A549 (cell line): ENCODE data around the gene GULP1. TPM values are rescaled to one million over a fixed set of nuclear protein-coding genes. Genes with fewer than 3 reads are reported as not detected.

Source experiments
- ATAC-seq, 2 experiments: fragments of 200-7000 bp in 1 of 2; fragments of >200 bp in 1 of 2; cut with Nextera tagmentation in 1 of 2; cut with Tn5 transposase in 1 of 2; 3 replicates each; pipeline versions ENCODE4 v1.8.0 to v1.9.1; 2018 to 2020; ENCODE audit warnings: mild to moderate bottlenecking in 1 of 2, moderate library complexity in 1 of 2
- CTCF ChIA-PET: fragments of 300-600 bp; sonication (Branson Sonifier 250); formaldehyde crosslinking; extraction: SDS; loops from one replicate; lab custom pipeline; 2021; ENCODE audit warnings: antibody characterized with exemption, inconsistent platforms; lab: Yijun Ruan, JAX
- POLR2A ChIA-PET: fragments of 350-600 bp; formaldehyde crosslinking; extraction: SDS; loops from one replicate; lab custom pipeline; 2021; ENCODE audit warnings: antibody characterized with exemption, inconsistent platforms; lab: Yijun Ruan, JAX
- DNase-seq, 2 experiments: peaks; one replicate each; pipeline versions ENCODE4 v3.0.0 to v3.0.0-alpha.2; 2011 to 2016; ENCODE audit warnings: low read depth in 1 of 2, low spot score in 1 of 2
- FAIRE-seq: peaks from 2 replicates; lab custom pipeline; 2011; peaks lifted over from hg19 to GRCh38; lab: Jason Lieb, UNC
- H3K27ac ChIP-seq, 2 experiments: fragments of >200 bp; sonication (Bioruptor Twin); formaldehyde crosslinking; 3 replicates each; pipeline ENCODE4 v1.5.1; 2016 to 2017
- H3K4me1 ChIP-seq: fragments of >200 bp; sonication (Bioruptor Twin); formaldehyde crosslinking; 3 replicates; pipeline ENCODE4 v1.6.1; 2016
- H3K4me2 ChIP-seq: fragments of >200 bp; sonication (Bioruptor Twin); formaldehyde crosslinking; 3 replicates; pipeline ENCODE4 v1.6.1; 2016
- H3K4me3 ChIP-seq: fragments of >200 bp; sonication (Bioruptor Twin); formaldehyde crosslinking; 3 replicates; pipeline ENCODE4 v1.5.1; 2016
- H3K9me3 ChIP-seq: fragments of >200 bp; sonication (Bioruptor Twin); formaldehyde crosslinking; 3 replicates; pipeline ENCODE4 v1.6.1; 2016
- BHLHE40 ChIP-seq: IDR thresholded peaks from 2 replicates; pipeline ENCODE4 v1.6.1; 2012; ENCODE audit warnings: low read depth, low read length, inconsistent platforms
- CEBPB ChIP-seq, 2 experiments: fragments of >200 bp in 1 of 2; sonication (Bioruptor Twin) in 1 of 2; formaldehyde crosslinking in 1 of 2; IDR thresholded peaks; 2 replicates each; pipeline ENCODE4 v1.6.1; 2012 to 2016
- CHD4 ChIP-seq: fragments of 200-600 bp; sonication (generic); IDR thresholded peaks from 2 replicates; pipeline ENCODE4 v1.6.1; 2016; ENCODE audit warnings: antibody characterized with exemption, mild to moderate bottlenecking, borderline replicate concordance
- EP300 ChIP-seq, 2 experiments: fragments of >200 bp; sonication (Bioruptor Twin); formaldehyde crosslinking; IDR thresholded peaks; 2 replicates in 1 of 2; 3 replicates in 1 of 2; pipeline ENCODE4 v1.6.1; 2016 to 2017
- FOSB ChIP-seq: fragments of 250-450 bp; sonication (Bioruptor Pico); IDR thresholded peaks from 2 replicates; pipeline ENCODE4 v1.5.0; 2020; ENCODE audit warnings: mild to moderate bottlenecking, moderate library complexity
- FOSL2 ChIP-seq, 2 experiments: fragments of 450-650 bp in 1 of 2; fragments of >200 bp in 1 of 2; sonication (Bioruptor Twin) in 1 of 2; formaldehyde crosslinking; IDR thresholded peaks; 2 replicates each; pipeline versions ENCODE4 v1.5.0 to v1.6.1; 2016 to 2020; ENCODE audit warnings: mild to moderate bottlenecking in 1 of 2, moderate library complexity in 1 of 2
- FOXS1 ChIP-seq: fragments of 250-450 bp; sonication (Bioruptor Pico); IDR thresholded peaks from 2 replicates; pipeline ENCODE4 v1.5.0; 2020; ENCODE audit warnings: mild to moderate bottlenecking, moderate library complexity
- GATA3 ChIP-seq: IDR thresholded peaks from 2 replicates; pipeline ENCODE4 v1.6.1; 2012; ENCODE audit warnings: borderline replicate concordance
- HDAC2 ChIP-seq: fragments of 200-600 bp; sonication (generic); IDR thresholded peaks from 2 replicates; pipeline ENCODE4 v1.6.1; 2016
- HOXB13 ChIP-seq: fragments of 250-450 bp; sonication (Bioruptor Pico); IDR thresholded peaks from 2 replicates; pipeline ENCODE4 v1.5.0; 2020; ENCODE audit warnings: low read depth, mild to moderate bottlenecking, moderate library complexity
- JUN ChIP-seq, 2 experiments: fragments of >200 bp; sonication (Bioruptor Twin); formaldehyde crosslinking; IDR thresholded peaks; 2 replicates in 1 of 2; 3 replicates in 1 of 2; pipeline ENCODE4 v1.6.1; 2016 to 2017
- KDM1A ChIP-seq: fragments of 200-600 bp; sonication (generic); IDR thresholded peaks from 2 replicates; pipeline ENCODE4 v1.6.1; 2016; ENCODE audit warnings: low read depth, mild to moderate bottlenecking
- MYC ChIP-seq: IDR thresholded peaks from 2 replicates; pipeline ENCODE4 v1.6.1; 2012; ENCODE audit warnings: mild to moderate bottlenecking, inconsistent platforms, low read length, improper control_type of control experiment, borderline replicate concordance
- NPAS2 ChIP-seq: fragments of 250-450 bp; sonication (Bioruptor Pico); IDR thresholded peaks from 2 replicates; pipeline ENCODE4 v1.8.0; 2022; ENCODE audit warnings: mild to moderate bottlenecking, moderate library complexity, borderline replicate concordance
- NR3C1 ChIP-seq: fragments of >200 bp; sonication (Bioruptor Twin); formaldehyde crosslinking; IDR thresholded peaks from 3 replicates; pipeline ENCODE4 v1.6.1; 2017
- RAD21 ChIP-seq, 2 experiments: fragments of >200 bp in 1 of 2; sonication (Bioruptor Twin) in 1 of 2; formaldehyde crosslinking in 1 of 2; IDR thresholded peaks in 1 of 2; conservative IDR thresholded peaks in 1 of 2; 2 replicates in 1 of 2; 3 replicates in 1 of 2; pipeline ENCODE4 v1.6.1; 2012 to 2018; ENCODE audit warnings: inconsistent platforms in 1 of 2
- RARB ChIP-seq: fragments of 250-450 bp; sonication (Bioruptor Pico); IDR thresholded peaks from 2 replicates; pipeline ENCODE4 v1.8.0; 2021; ENCODE audit warnings: mild to moderate bottlenecking, moderate library complexity
- ZFP36 ChIP-seq: fragments of 450-650 bp; IDR thresholded peaks from 2 replicates; pipeline ENCODE4 v1.6.1; 2014; ENCODE audit warnings: borderline replicate concordance; ENCODE audit not compliant: partially characterized antibody
- WGBS: methylation state at CpG from one replicate; pipeline ENCODE4 v1.1.6; 2017; ENCODE audit errors: missing lambda C conversion rate; 5-methylcytosine and 5-hydroxymethylcytosine counted together
- polyA plus RNA-seq, 4 experiments: library from polyadenylated mRNA; depleted of rRNA in 3 of 4; stranded (reverse); fragments of >200 nt; fragmentation: RNase III in 1 of 4; extraction: RNeasy Plus Mini Kit Qiagen cat#74134 plus additional on column Dnase treatment in 1 of 4; gene quantifications; 2 replicates in 3 of 4; 3 replicates in 1 of 4; pipeline ENCODE4 v1.2.3, GENCODE V29; 2011 to 2017
- TF ChIP-seq, protein P1 (sequence below): fragments of >200 bp; sonication (Bioruptor Twin); formaldehyde crosslinking; IDR thresholded peaks from 2 replicates; pipeline ENCODE4 v1.6.1; 2016
- TF ChIP-seq, protein P2 (sequence below): fragments of 450-650 bp; IDR thresholded peaks from 2 replicates; pipeline ENCODE4 v1.6.1; 2014; ENCODE audit warnings: antibody characterized with exemption
- TF ChIP-seq, protein P3 (sequence below): fragments of >200 bp; sonication (Bioruptor Twin); formaldehyde crosslinking; IDR thresholded peaks from 3 replicates; pipeline ENCODE4 v1.5.1; 2016
- TF ChIP-seq, protein P4 (sequence below): fragments of 250-450 bp; sonication (Bioruptor Pico); IDR thresholded peaks from 2 replicates; pipeline ENCODE4 v1.5.0; 2020; ENCODE audit warnings: low read depth, mild to moderate bottlenecking, moderate library complexity
- TF ChIP-seq, protein P5 (sequence below): IDR thresholded peaks from 2 replicates; pipeline ENCODE4 v1.6.1; 2012; ENCODE audit warnings: low read depth, borderline replicate concordance
- TF ChIP-seq, protein P6 (sequence below): fragments of 250-450 bp; sonication (Bioruptor Pico); IDR thresholded peaks from 2 replicates; pipeline ENCODE4 v1.5.0; 2021; ENCODE audit warnings: mild to moderate bottlenecking, moderate library complexity, borderline replicate concordance

GULP1 gene
- polyA plus RNA-seq, 2 of the 4 experiments (the other 2 are of a cell fraction), result 30.7 to 89.2 TPM

DNA sequence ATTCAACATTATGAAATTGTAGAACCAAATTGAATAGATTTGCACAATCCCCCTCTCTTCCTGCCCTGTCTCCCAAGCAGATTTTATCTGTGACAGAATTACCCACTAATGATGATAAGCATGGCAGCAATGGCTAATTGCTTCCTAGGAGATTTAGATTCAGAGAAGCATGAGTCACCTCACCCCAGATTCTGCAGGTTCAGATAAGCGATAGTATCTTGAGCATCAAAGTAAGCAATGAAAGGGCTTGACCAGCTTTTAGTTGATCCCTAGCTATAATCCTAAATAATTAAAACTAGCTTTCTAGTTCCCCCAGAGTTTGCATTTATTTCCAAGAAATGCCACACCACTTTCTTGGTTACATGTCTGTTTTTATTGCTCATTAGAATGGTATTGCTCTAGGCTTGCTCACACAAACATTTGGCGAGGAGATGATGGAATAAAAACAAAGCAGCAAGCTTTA lies 204.3 kb downstream of the GULP1 start:
- DNase-seq (no peak), FAIRE-seq (no peak), ATAC-seq (no peak)
- TF ChIP-seq, protein P1, sequence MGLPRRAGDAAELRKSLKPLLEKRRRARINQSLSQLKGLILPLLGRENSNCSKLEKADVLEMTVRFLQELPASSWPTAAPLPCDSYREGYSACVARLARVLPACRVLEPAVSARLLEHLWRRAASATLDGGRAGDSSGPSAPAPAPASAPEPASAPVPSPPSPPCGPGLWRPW, result no peak
- no peak for TF ChIP-seq KDM1A
- no peak for TF ChIP-seq FOSB
- TF ChIP-seq, protein P2, sequence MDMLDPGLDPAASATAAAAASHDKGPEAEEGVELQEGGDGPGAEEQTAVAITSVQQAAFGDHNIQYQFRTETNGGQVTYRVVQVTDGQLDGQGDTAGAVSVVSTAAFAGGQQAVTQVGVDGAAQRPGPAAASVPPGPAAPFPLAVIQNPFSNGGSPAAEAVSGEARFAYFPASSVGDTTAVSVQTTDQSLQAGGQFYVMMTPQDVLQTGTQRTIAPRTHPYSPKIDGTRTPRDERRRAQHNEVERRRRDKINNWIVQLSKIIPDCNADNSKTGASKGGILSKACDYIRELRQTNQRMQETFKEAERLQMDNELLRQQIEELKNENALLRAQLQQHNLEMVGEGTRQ, result no peak
- TF ChIP-seq EP300 (IDR thresholded peaks at IDR 0.05), result no peak
- no peak for TF ChIP-seq NPAS2 (CRISPR knock-in tag)
- TF ChIP-seq, protein P3, sequence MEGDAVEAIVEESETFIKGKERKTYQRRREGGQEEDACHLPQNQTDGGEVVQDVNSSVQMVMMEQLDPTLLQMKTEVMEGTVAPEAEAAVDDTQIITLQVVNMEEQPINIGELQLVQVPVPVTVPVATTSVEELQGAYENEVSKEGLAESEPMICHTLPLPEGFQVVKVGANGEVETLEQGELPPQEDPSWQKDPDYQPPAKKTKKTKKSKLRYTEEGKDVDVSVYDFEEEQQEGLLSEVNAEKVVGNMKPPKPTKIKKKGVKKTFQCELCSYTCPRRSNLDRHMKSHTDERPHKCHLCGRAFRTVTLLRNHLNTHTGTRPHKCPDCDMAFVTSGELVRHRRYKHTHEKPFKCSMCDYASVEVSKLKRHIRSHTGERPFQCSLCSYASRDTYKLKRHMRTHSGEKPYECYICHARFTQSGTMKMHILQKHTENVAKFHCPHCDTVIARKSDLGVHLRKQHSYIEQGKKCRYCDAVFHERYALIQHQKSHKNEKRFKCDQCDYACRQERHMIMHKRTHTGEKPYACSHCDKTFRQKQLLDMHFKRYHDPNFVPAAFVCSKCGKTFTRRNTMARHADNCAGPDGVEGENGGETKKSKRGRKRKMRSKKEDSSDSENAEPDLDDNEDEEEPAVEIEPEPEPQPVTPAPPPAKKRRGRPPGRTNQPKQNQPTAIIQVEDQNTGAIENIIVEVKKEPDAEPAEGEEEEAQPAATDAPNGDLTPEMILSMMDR, result no peak
- no peak for TF ChIP-seq GATA3
- no peak for TF ChIP-seq HOXB13 (CRISPR knock-in tag)
- no peak for TF ChIP-seq MYC
- no peak for TF ChIP-seq CHD4
- no peak for TF ChIP-seq ZFP36
- no peak overlapping the region for H3K4me2 ChIP-seq
- no peak overlapping the region for H3K27ac ChIP-seq
- CTCF ChIA-PET, result no interaction called here
- 0 out of 3 replicates have a peak, but pooled peaks cover 5% of the 10 kb centered on the region for H3K4me1 ChIP-seq
- H3K4me3 ChIP-seq, result no peak overlapping the region
- WGBS, result 86% methylated on average over 2 of the region's 2 CpGs
- no peaks in the 10 kb centered on the region for H3K9me3 ChIP-seq
- POLR2A ChIA-PET, result no interaction called here

DNA sequence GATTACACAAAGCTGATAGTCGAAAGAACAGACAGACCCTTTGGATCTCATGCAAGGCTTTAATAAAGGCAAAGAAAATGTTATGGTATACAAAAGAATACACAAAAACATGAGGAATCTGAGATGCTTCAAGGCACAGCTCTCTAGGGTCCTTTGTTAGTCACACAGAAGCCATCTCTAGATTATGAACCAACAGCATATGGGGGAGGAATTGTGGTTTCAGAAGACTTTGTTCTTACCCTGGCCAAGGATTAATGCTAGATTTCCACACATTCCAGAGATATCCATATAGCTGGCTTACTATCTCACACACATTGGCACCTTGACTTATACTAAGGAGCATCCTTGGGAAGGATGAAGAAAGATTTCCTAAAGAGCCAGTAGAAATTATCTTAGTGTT lies 206.1 kb downstream of the GULP1 start:
- FAIRE-seq (no peak), ATAC-seq (no peak), DNase-seq (no peak)
- Histone ChIP-seq H3K4me1 (0 out of 3 replicates have a peak, but pooled peaks cover 5% of the 10 kb centered on the region), H3K9me3 (no peaks in the 10 kb centered on the region), H3K4me3 (no peak overlapping the region), H3K4me2 (no peak overlapping the region), H3K27ac (no peak overlapping the region)
- CTCF ChIA-PET, result interaction anchor here (0.8 kb wide), 1 partner anchor 206 kb away, joined by 3 read pairs; the partner anchor contains the start of gene GULP1
- POLR2A ChIA-PET, result no interaction called here
- TF ChIP-seq EP300 (IDR thresholded peaks at IDR 0.05) (no peak), BHLHE40 (no peak), CEBPB (IDR thresholded peaks at IDR 0.05) (no peak), JUN (IDR thresholded peaks at IDR 0.05) (no peak), RAD21 (conservative IDR thresholded peaks at IDR 0.05 in 1 of 2, IDR thresholded peaks at IDR 0.05 in 1 of 2) (no peak), NR3C1 (no peak), HDAC2 (no peak), FOXS1 (CRISPR knock-in tag) (no peak), FOSL2 (IDR thresholded peaks at IDR 0.05) (no peak), FOSL2 (CRISPR knock-in tag; IDR thresholded peaks at IDR 0.05) (no peak), RARB (CRISPR knock-in tag) (no peak)
- TF ChIP-seq, protein P4, sequence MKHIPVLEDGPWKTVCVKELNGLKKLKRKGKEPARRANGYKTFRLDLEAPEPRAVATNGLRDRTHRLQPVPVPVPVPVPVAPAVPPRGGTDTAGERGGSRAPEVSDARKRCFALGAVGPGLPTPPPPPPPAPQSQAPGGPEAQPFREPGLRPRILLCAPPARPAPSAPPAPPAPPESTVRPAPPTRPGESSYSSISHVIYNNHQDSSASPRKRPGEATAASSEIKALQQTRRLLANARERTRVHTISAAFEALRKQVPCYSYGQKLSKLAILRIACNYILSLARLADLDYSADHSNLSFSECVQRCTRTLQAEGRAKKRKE, result no peak
- TF ChIP-seq, protein P5, sequence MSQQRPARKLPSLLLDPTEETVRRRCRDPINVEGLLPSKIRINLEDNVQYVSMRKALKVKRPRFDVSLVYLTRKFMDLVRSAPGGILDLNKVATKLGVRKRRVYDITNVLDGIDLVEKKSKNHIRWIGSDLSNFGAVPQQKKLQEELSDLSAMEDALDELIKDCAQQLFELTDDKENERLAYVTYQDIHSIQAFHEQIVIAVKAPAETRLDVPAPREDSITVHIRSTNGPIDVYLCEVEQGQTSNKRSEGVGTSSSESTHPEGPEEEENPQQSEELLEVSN, result no peak
- TF ChIP-seq, protein P6, sequence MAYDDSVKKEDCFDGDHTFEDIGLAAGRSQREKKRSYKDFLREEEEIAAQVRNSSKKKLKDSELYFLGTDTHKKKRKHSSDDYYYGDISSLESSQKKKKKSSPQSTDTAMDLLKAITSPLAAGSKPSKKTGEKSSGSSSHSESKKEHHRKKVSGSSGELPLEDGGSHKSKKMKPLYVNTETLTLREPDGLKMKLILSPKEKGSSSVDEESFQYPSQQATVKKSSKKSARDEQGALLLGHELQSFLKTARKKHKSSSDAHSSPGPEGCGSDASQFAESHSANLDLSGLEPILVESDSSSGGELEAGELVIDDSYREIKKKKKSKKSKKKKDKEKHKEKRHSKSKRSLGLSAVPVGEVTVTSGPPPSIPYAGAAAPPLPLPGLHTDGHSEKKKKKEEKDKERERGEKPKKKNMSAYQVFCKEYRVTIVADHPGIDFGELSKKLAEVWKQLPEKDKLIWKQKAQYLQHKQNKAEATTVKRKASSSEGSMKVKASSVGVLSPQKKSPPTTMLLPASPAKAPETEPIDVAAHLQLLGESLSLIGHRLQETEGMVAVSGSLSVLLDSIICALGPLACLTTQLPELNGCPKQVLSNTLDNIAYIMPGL, result no peak
- TF ChIP-seq, all 56 proteins: peak for 0
- 96% methylated on average over 1 of the region's 1 CpG for WGBS
